ENCODE measurements around the gene PARP15. TPM values are rescaled to one million over a fixed set of nuclear protein-coding genes. Genes with fewer than 3 reads are reported as not detected.

The PARP15 gene
- total and polyA plus RNA-seq, 2 donors (not counting 3 experiments of a cell fraction or from before 2014, with no cell fraction given), result 0.81 to 1.4 TPM

DNA sequence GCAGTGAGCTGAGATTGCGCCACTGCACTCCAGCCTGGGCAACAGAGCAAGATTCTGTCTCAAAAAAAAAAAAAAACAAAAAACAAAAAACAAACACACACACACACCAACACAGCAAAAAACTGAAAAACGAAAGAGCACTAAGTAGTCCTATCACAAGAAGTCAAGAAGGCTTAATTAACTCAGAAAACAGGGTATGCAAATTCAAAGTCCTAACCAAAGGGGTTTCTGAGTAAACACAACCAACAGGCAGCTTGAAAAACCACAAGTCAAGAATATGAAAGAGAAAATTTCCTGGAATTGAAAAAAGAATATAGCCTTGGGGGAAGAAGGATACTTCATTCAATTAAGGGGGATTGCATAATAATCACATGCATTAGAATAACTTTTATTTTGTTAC, 65.5 kb downstream of the PARP15 start:
- intact Hi-C loops (cut with micrococcal nuclease), result no loop called here
- BruUV-seq (replicated peaks), result no TSS peak

More for the DNA sequence above, 65.5 kb downstream of the PARP15 start:
- FAIRE-seq (no peak), DNase-seq (ENCODE audit: low read depth, low spot score) (no peak)
- H3K9me1 ChIP-seq (replicated peaks; ENCODE audit: control insufficient read depth, extremely low read depth, insufficient read depth, low read length), result no peaks in the 10 kb centered on the region
- no peaks in the 10 kb centered on the region for H3K9me3 ChIP-seq (replicated peaks; ENCODE audit: control insufficient read depth, insufficient read depth, low read length)
- no peak overlapping the region for H3K4me3 ChIP-seq (replicated peaks in 1 of 3; ENCODE audit: insufficient read depth in 1 of 3, low read depth in 1 of 3, low read length in 3 of 3)
- dilution Hi-C loops (cut with MboI; ENCODE audit: extremely low pct_ligation_motif_present, low sequenced_read_pairs), result no loop called here
- H4K20me1 ChIP-seq (replicated peaks; ENCODE audit: control insufficient read depth, extremely low read depth, insufficient read depth, low read length), result no peaks in the 10 kb centered on the region
- ChIA-PET CTCF (no interaction called here), POLR2A (no interaction called here)
- H3K27ac ChIP-seq (ENCODE audit: insufficient read depth, low read depth, low read length), result no peak overlapping the region
- H3K36me3 ChIP-seq (ENCODE audit: control insufficient read depth in 2 of 2, extremely low read depth in 1 of 2, insufficient read depth in 2 of 2, low read length in 2 of 2), result no peaks in the 10 kb centered on the region
- H3K27me3 ChIP-seq (ENCODE audit: control insufficient read depth in 2 of 2, insufficient read depth in 2 of 2, low read length in 2 of 2), result peaks cover 2 to 17% of the 10 kb centered on the region in 2 experiments
- H2AFZ ChIP-seq (ENCODE audit: low read depth, low read length), result no peak overlapping the region
- no peaks in the 10 kb centered on the region for H3K79me2 ChIP-seq (ENCODE audit: control insufficient read depth, insufficient read depth, low read length)
- TF ChIP-seq, protein P1, sequence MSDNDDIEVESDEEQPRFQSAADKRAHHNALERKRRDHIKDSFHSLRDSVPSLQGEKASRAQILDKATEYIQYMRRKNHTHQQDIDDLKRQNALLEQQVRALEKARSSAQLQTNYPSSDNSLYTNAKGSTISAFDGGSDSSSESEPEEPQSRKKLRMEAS (IDR thresholded peaks at IDR 0.05; ENCODE audit: insufficient read depth, insufficient read length), result no peak
- no peak for TF ChIP-seq GATA2 (IDR thresholded peaks at IDR 0.05; ENCODE audit: insufficient read depth, insufficient read length, low read depth, low read length)
- no peak for TF ChIP-seq FOS (IDR thresholded peaks at IDR 0.05; ENCODE audit: borderline replicate concordance, insufficient read depth, low read length)
- TF ChIP-seq MYC (IDR thresholded peaks at IDR 0.05; ENCODE audit: low read depth, low read length), result no peak
- TF ChIP-seq, protein P2, sequence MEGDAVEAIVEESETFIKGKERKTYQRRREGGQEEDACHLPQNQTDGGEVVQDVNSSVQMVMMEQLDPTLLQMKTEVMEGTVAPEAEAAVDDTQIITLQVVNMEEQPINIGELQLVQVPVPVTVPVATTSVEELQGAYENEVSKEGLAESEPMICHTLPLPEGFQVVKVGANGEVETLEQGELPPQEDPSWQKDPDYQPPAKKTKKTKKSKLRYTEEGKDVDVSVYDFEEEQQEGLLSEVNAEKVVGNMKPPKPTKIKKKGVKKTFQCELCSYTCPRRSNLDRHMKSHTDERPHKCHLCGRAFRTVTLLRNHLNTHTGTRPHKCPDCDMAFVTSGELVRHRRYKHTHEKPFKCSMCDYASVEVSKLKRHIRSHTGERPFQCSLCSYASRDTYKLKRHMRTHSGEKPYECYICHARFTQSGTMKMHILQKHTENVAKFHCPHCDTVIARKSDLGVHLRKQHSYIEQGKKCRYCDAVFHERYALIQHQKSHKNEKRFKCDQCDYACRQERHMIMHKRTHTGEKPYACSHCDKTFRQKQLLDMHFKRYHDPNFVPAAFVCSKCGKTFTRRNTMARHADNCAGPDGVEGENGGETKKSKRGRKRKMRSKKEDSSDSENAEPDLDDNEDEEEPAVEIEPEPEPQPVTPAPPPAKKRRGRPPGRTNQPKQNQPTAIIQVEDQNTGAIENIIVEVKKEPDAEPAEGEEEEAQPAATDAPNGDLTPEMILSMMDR (IDR thresholded peaks at IDR 0.05; ENCODE audit: extremely low read depth in 1 of 2, insufficient read depth in 1 of 2, low read depth in 1 of 2, low read length in 2 of 2), result no peak
- no peak for TF ChIP-seq POLR2AphosphoS5 (IDR thresholded peaks at IDR 0.05; ENCODE audit: insufficient read depth, low read depth, low read length)
- no peak for TF ChIP-seq EZH2 (IDR thresholded peaks at IDR 0.05; ENCODE audit: borderline replicate concordance, low read depth, low read length, severe bottlenecking)
- TF ChIP-seq POLR2A (IDR thresholded peaks at IDR 0.05; ENCODE audit: low read depth, low read length), result no peak
- no peak for TF ChIP-seq JUN (IDR thresholded peaks at IDR 0.05; ENCODE audit: borderline replicate concordance, insufficient read depth, insufficient read length, low read depth)
- H3K9ac ChIP-seq (replicated peaks; ENCODE audit: extremely low read depth, insufficient read depth, low read length), result no peak overlapping the region
- H3K4me2 ChIP-seq (ENCODE audit: insufficient read depth, low read length), result no peak overlapping the region
- no peaks in the 10 kb centered on the region for H3K4me1 ChIP-seq (ENCODE audit: control insufficient read depth, extremely low read depth, insufficient read depth, low read length)

Data from endothelial cell of umbilical vein (primary cell).